ENCODE results near the gene SERTAD3.
"Not testable (repeated sequence)": the region's sequence is repeated elsewhere in the genome, so short reads cannot be mapped to it uniquely, and the experiment has no call there.

The SERTAD3 gene

GRCh38 chr19:40433391-40434216, 10.5 kb downstream of the SERTAD3 start:
- H3K4me3 ChIP-seq, result peak overlapping the region; percentile 65
- peak; percentile 94 for DNase-seq (ENCODE audit: low spot score)
- H3K27ac ChIP-seq, result peak overlapping the region; percentile 88 to 92
- no peak for TF ChIP-seq CTCF (IDR thresholded peaks at IDR 0.05)

GRCh38 chr19:40432760-40433159, 11.4 kb downstream of the SERTAD3 start:
- peak overlapping the region; percentile 65 for H3K4me3 ChIP-seq
- not testable (repeated sequence) for DNase-seq (ENCODE audit: low spot score)
- peak overlapping the region; percentile 88 to 92 for H3K27ac ChIP-seq

GRCh38 chr19:40431698-40432097, 12.4 kb downstream of the SERTAD3 start:
- DNase-seq (ENCODE audit: low spot score), result no peak
- TF ChIP-seq CTCF (IDR thresholded peaks at IDR 0.05), result no peak
- no peak overlapping the region for H3K4me3 ChIP-seq
- H3K27ac ChIP-seq, result peak overlapping the region; percentile 88 to 92

DNA sequence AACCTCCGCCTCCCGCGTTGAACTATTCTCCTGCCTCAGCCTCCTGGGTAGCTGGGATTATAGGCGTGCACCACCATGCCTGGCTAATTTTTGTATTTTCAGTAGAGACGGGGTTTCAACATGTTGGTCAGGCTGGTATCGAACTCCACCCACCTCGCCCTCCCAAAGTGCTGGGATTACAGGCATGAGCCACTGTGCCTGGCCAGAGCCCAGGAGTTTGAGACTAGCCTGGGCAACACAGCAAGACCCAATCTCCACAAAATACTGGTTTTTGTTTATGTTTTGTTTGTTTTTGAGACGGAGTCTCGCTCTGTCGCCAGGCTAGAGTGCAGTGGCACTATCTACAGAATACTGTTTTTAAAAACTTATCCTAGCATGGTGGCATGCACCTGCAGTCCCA, 13.9 kb downstream of the SERTAD3 start:
- DNase-seq (ENCODE audit: low spot score); H3K4me3 ChIP-seq; H3K27ac ChIP-seq: not testable (repeated sequence)

DNA sequence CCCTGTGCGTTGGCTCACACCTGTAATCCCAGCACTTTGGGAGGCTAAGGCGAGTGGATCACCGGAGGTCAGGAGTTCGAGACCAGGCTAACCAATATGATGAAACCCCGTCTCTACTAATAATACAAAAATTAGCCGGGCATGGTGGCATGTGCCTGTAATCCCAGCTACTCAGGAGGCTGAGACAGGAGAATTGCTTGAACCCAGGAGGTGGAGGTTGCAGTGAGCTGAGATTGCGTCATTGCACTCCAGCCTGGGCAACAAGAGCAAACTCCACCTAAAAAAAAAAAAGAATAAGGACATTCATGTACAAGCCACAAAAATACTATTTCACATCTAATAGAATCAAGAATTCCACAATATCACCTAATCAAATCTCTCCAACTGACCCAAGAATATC, 15.9 kb downstream of the SERTAD3 start:
- not testable (repeated sequence) for H3K27ac ChIP-seq; H3K4me3 ChIP-seq; DNase-seq (ENCODE audit: low spot score)

- DNase-seq (ENCODE audit: low spot score), result peak; percentile 100
- TF ChIP-seq CTCF (IDR thresholded peaks at IDR 0.05), result peak; percentile 83
- Histone ChIP-seq H3K27ac (peak within 1 kb of the TSS; percentile 95 to 99), H3K4me3 (peak within 1 kb of the TSS; percentile 96)
Observed at GRCh38 chr19:40425450-40426287, 18.5 kb downstream of the SERTAD3 start, which contains the start of gene SERTAD1. Gene SERTAD1, minus strand, starts transcription at chr19:40425992. Its CDS starts 2,446 bp downstream, at chr19:40423546.

DNA sequence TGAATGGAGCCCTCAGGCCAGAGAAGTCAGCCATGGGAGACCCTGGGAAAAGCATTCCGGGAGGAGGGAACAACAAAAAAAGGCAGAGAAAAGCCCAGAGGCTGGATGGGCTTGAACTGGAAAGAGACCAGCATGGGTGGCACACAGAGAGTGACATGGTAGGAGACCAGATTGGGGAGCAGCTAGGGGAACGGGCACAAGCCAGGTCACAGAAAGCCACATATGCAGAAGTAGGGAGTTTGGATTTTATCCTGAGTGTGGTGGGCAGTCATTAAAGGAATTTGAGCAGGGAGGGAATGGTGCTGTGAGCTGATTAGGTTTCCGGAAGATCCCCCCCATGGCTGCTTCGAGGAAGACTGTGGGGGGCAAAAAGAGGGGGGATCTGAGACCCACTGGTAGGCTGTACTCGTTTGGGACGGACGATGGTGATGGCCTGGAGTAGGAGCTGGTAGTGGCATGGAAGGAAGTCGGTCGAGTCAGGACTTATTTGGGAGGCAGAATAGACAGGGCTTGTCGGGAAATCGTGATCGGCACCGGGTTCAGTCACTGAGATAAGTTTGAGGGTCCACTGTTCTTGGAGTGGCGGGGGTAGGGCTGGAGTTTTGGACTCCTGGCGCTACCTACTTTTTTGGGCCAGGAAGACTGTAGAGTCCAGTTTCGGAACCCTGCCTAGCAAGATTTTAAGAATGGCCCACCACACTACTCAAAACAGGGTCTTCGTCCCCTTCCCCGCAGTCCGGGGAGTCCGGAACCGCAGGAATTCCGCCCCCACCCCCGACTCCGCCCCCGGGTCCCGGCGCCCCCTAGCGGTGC, 19.3 kb downstream of the SERTAD3 start:
- no peak for TF ChIP-seq CTCF (IDR thresholded peaks at IDR 0.05)
- DNase-seq (ENCODE audit: low spot score), result peak; percentile 81
- Histone ChIP-seq H3K4me3 (peak overlapping the region; percentile 96), H3K27ac (peak overlapping the region; percentile 95 to 99)

DNA sequence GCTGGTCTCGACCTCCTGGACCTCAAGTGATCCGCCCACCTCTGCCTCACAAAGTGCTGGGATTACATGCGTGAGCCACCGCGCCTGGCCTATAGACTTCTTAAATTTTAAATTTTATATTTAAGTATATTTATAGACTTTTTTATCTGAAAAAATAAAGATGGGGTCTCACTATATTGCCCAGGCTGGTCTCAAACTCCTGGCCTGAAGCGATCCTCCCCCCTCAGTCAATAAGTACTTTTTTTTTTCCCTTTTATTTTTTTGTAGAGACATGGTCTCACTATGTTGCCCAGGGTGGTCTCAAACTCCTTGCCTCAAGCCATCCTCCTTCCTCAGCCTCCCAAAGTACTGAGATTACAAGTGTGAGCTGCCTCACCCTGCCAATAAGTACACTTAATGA, 20.2 kb downstream of the SERTAD3 start:
- peak overlapping the region; percentile 96 for H3K4me3 ChIP-seq
- peak overlapping the region; percentile 32 to 95 for H3K27ac ChIP-seq
- TF ChIP-seq CTCF (IDR thresholded peaks at IDR 0.05), result no peak
- no peak for DNase-seq (ENCODE audit: low spot score)
